ENCODE measurements around the gene CHRDL2.

The CHRDL2 gene

DNA sequence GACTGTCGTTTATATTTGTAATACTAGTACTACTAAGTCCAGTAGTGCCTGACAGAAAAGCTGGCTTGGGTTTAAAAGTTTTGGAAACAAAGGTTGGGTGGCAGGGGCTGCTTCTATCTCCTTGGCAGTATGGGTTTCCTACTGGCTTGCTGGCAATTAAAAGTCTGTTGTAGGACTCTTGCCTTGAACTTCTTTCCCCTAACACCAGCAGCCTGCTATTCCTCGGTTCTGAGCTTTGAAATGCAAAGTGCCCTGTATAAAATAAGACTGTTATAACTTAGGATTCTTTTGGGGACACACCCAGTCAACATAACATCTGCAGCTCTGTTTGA lies 18.7 kb upstream of the CHRDL2 start:
- in situ Hi-C loops (cut with HindIII; ENCODE audit: low pct_ligation_motif_present, low sequenced_read_pairs) = loop anchor here (25.0 kb wide), 1 partner anchor 138 kb away; no protein-coding TSS in a partner anchor
- DNase-seq = no peak
- H3K4me3 ChIP-seq (ENCODE audit: low read depth, low read length) = peak overlapping the region; percentile 65
- no peak overlapping the region for H3K27ac ChIP-seq
- no peaks in the 10 kb centered on the region for H3K36me3 ChIP-seq (replicated peaks)
- TF ChIP-seq, protein P1, sequence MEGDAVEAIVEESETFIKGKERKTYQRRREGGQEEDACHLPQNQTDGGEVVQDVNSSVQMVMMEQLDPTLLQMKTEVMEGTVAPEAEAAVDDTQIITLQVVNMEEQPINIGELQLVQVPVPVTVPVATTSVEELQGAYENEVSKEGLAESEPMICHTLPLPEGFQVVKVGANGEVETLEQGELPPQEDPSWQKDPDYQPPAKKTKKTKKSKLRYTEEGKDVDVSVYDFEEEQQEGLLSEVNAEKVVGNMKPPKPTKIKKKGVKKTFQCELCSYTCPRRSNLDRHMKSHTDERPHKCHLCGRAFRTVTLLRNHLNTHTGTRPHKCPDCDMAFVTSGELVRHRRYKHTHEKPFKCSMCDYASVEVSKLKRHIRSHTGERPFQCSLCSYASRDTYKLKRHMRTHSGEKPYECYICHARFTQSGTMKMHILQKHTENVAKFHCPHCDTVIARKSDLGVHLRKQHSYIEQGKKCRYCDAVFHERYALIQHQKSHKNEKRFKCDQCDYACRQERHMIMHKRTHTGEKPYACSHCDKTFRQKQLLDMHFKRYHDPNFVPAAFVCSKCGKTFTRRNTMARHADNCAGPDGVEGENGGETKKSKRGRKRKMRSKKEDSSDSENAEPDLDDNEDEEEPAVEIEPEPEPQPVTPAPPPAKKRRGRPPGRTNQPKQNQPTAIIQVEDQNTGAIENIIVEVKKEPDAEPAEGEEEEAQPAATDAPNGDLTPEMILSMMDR (IDR thresholded peaks at IDR 0.05; ENCODE audit: low read depth, low read length, missing control alignments) = no peak
- no peaks in the 10 kb centered on the region for H3K27me3 ChIP-seq (replicated peaks)

DNA sequence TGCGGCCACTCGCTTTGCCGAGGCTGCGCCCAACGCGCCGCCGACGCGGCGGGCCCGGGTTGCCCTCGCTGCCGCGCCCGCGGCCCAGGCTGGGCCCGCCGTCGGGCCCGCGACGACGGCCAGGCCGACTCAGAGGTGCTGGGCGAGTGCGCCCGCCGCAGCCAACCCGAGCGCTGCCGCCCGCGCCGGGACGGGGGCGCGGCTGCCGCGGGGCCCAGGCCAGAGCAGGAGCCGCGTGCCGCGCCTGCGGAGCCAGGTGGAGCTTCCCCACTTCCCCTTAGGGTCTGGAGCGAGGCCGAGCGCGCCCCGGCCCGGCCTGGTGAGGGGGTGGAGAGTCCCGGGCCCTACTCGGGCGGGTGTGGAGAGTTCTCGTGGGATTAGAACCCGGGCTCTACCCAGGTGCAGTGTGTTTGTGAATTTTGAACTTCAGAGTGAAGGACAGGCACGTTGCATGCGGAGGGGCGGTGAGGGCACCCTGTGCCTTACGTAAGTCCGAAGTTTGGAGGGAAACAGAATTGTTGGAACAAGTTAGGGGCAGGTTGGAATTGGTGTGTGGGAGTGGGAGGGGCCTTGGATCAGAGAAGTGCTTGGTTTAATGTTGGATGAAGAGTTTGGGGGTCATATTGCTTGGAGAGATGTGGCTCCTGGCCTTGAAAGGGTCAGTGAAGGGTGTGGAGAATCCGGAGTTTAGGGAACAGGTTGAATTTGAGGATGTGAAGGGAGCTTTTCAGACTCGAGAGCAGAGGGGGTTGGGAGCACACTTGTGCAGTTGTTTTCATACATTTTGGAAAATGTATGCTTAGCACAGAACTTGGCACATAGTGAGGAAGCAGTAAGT lies 18.1 kb upstream of the CHRDL2 start:
- TF ChIP-seq, protein P1 (IDR thresholded peaks at IDR 0.05; ENCODE audit: low read depth, low read length, missing control alignments) = no peak
- H3K4me3 ChIP-seq (ENCODE audit: low read depth, low read length) = peak overlapping the region; percentile 65
- DNase-seq = peak; percentile 14
- H3K36me3 ChIP-seq (replicated peaks) = no peaks in the 10 kb centered on the region
- in situ Hi-C loops (cut with HindIII; ENCODE audit: low pct_ligation_motif_present, low sequenced_read_pairs) = loop anchor here (25.0 kb wide), 1 partner anchor 137 kb away; no protein-coding TSS in a partner anchor
- H3K27me3 ChIP-seq (replicated peaks) = no peaks in the 10 kb centered on the region
- H3K27ac ChIP-seq = peak overlapping the region; percentile 83

DNA sequence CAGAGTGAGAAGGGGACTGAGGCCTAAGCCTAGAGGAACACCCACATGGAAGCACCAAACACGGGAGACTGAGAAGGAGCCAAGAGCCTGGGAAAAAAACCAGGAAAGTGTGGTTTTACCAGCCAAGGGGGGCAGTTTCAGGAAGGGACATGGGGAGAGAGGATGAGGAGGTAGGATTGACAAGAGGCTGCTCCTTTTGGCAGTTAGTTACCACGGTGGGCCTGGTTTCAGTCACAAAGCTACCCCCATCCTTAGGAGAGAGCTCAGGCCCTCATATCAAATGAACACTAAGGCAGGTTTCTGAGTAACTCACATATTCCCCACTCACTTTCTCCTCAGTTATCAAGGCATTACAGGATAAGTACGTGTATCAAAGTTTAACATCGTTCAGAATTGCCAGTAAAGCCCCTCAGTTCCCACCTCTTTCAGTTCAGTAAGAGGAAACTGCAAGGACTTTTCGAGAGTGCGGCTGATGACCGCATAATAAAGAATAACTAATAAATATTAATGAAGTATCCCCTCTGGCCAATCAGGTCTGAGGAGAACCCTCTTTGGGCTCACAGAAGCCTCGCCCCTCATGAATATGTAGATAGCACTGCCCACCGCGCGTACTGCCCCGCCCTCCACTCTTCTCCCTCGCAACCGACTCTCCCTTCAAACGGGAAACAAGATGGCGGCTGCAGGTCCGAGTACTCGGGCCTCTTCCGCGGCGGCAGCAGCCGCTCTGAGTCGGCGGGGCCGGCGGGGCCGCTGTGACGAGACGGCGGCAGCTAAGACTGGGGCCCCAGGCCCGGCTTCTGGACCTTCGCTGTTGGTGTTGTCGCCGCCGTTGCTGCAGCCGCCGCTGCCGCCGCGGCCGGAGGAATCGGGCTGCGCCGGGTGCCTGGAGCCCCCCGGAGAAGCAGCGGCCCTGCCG lies 17.2 kb upstream of the CHRDL2 start, which contains the start of gene RNF169:
RNF169 (plus strand) TSS at position 639 of the 916 bp plus-strand sequence; CDS start at position 671, 32 bp downstream.
- Histone ChIP-seq H3K27me3 (replicated peaks) (no peaks in the 10 kb centered on the region), H3K4me3 (ENCODE audit: low read depth, low read length) (peak within 1 kb of the TSS; percentile 65)

DNA sequence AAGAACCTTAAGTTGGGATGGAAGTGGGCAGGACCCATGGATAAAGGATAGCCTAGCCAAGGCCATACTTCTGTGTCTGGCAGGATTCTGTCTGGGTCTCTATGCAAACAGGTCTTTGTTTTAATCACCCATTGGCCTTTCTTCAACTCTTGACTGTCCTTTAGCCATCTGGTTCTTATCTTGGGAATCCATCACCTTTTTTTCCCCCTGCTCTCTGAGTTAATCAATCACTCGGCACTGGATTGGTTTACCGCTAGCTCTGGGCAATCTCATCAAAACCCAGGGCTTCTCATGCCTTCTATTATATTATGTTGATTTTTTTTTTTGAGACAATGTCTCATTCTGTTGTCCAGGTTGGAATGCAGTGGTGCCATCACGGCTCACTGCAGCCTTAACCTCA lies 15.6 kb upstream of the CHRDL2 start:
- in situ Hi-C loops (cut with HindIII; ENCODE audit: low pct_ligation_motif_present, low sequenced_read_pairs) = loop anchor here (25.0 kb wide), 1 partner anchor 135 kb away; no protein-coding TSS in a partner anchor
- no peaks in the 10 kb centered on the region for H3K36me3 ChIP-seq (replicated peaks)
- TF ChIP-seq, protein P1 (IDR thresholded peaks at IDR 0.05; ENCODE audit: low read depth, low read length, missing control alignments) = no peak
- no peak overlapping the region for H3K4me3 ChIP-seq (ENCODE audit: low read depth, low read length)
- no peak overlapping the region for H3K27ac ChIP-seq
- no peaks in the 10 kb centered on the region for H3K27me3 ChIP-seq (replicated peaks)
- DNase-seq = no peak

More for the DNA sequence above, 17.2 kb upstream of the CHRDL2 start, which contains the start of gene RNF169:
- H3K27ac ChIP-seq = peak within 1 kb of the TSS; percentile 83
- in situ Hi-C loops (cut with HindIII; ENCODE audit: low pct_ligation_motif_present, low sequenced_read_pairs) = loop anchor here (25.0 kb wide), 1 partner anchor 136 kb away; no protein-coding TSS in a partner anchor
- H3K36me3 ChIP-seq (replicated peaks) = no peaks in the 10 kb centered on the region
- peak; percentile 97 for DNase-seq
- TF ChIP-seq, protein P1 (IDR thresholded peaks at IDR 0.05; ENCODE audit: low read depth, low read length, missing control alignments) = no peak

DNA sequence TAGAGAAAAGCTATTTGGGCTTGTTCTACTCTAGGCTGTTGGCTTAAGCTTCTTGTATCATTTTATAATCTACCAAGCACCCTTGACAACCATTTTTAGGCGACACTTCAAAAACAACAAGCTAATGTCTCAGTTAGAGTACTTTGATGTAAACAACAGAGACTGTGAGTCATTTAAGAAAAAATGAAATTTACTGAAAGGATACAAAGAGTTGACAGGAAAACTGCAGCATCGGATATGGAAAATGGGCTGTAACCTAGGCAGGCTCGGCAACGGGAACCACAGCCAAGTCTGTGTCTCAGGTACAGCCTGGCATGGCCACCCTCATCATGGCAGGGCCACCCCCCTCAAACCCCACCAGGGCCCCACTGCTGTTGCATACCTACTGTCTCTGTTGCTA lies 13.1 kb upstream of the CHRDL2 start:
- in situ Hi-C loops (cut with HindIII; ENCODE audit: low pct_ligation_motif_present, low sequenced_read_pairs) = loop anchor here (25.0 kb wide), 1 partner anchor 132 kb away; no protein-coding TSS in a partner anchor
- DNase-seq = no peak
- no peak overlapping the region for H3K27ac ChIP-seq
- H3K27me3 ChIP-seq (replicated peaks) = no peaks in the 10 kb centered on the region
- TF ChIP-seq, protein P1 (IDR thresholded peaks at IDR 0.05; ENCODE audit: low read depth, low read length, missing control alignments) = no peak
- H3K36me3 ChIP-seq (replicated peaks) = no peaks in the 10 kb centered on the region
- H3K4me3 ChIP-seq (ENCODE audit: low read depth, low read length) = no peak overlapping the region
